IPS-15b (cell line): ENCODE results near the gene DNAI2.
A peak's percentile ranks its signal among the peaks of the same experiment; 100 is the strongest.
"Not testable (repeated sequence)": the region's sequence is repeated elsewhere in the genome, so short reads cannot be mapped to it uniquely, and the experiment has no call there.

ENCODE experiments used
- H3K27me3 ChIP-seq: one replicate; pipeline ENCODE4 v1.6.1; 2013; ENCODE audit warnings: low read length; ENCODE audit not compliant: control insufficient read depth, insufficient read depth
- H3K36me3 ChIP-seq: one replicate; pipeline ENCODE4 v1.6.1; 2013; ENCODE audit warnings: low read length; ENCODE audit not compliant: control insufficient read depth, insufficient read depth
- H3K4me1 ChIP-seq: one replicate; pipeline ENCODE4 v1.6.1; 2013; ENCODE audit warnings: mild to moderate bottlenecking, low read length; ENCODE audit not compliant: control insufficient read depth, insufficient read depth
- H3K4me3 ChIP-seq: one replicate; pipeline ENCODE4 v1.5.1; 2013; ENCODE audit warnings: low read depth, low read length
- H3K9ac ChIP-seq: one replicate; pipeline ENCODE4 v1.6.1; 2013; ENCODE audit warnings: low read depth, mild to moderate bottlenecking, low read length
- H3K9me3 ChIP-seq: one replicate; pipeline ENCODE4 v1.6.1; 2013; ENCODE audit warnings: mild to moderate bottlenecking, low read length; ENCODE audit not compliant: control insufficient read depth, insufficient read depth

DNAI2 gene

GRCh38 chr17:74267579-74267978 lies 6.5 kb upstream of the DNAI2 start:
- Histone ChIP-seq H3K9me3 (no peaks in the 10 kb centered on the region), H3K4me1 (peaks cover 4% of the 10 kb centered on the region), H3K27me3 (no peaks in the 10 kb centered on the region), H3K36me3 (peaks cover 2% of the 10 kb centered on the region), H3K4me3 (no peak overlapping the region), H3K9ac (no peak overlapping the region)

DNA sequence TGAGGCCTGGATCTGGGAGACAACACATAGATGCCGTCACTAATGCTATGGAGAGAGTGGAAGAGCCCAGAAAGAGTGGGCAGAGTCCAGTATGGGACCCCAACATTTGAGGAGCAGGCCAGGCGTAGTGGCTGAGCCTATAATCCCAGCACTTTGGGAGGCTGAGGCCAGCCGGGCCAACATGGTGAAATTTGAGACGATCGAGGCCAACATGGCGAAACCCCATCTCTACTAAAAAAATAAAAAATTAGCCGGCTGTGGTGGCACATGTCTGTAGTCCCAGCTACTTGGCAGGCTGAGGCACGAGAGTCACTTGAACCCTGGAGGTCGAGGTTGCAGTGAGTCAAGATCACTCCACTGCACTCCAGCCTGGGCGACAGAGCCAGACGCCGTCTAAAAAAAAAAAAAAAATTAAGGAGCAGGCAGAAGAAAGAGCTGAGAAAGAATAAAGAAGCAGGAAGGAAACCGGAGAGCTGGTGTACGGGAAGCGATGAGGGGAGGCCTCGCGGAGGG lies 6.0 kb upstream of the DNAI2 start:
- H3K36me3 ChIP-seq: peaks cover 2% of the 10 kb centered on the region
- H3K4me1 ChIP-seq: peaks cover 4% of the 10 kb centered on the region
- H3K27me3 ChIP-seq: no peaks in the 10 kb centered on the region
- no peak overlapping the region for H3K9ac ChIP-seq
- no peak overlapping the region for H3K4me3 ChIP-seq
- no peaks in the 10 kb centered on the region for H3K9me3 ChIP-seq

- Histone ChIP-seq H3K4me3 (no peak overlapping the region), H3K9me3 (no peaks in the 10 kb centered on the region), H3K36me3 (peaks cover 2% of the 10 kb centered on the region), H3K27me3 (no peaks in the 10 kb centered on the region), H3K4me1 (peaks cover 4% of the 10 kb centered on the region), H3K9ac (no peak overlapping the region)
Measured at GRCh38 chr17:74268558-74268957, 5.5 kb upstream of the DNAI2 start.

DNA sequence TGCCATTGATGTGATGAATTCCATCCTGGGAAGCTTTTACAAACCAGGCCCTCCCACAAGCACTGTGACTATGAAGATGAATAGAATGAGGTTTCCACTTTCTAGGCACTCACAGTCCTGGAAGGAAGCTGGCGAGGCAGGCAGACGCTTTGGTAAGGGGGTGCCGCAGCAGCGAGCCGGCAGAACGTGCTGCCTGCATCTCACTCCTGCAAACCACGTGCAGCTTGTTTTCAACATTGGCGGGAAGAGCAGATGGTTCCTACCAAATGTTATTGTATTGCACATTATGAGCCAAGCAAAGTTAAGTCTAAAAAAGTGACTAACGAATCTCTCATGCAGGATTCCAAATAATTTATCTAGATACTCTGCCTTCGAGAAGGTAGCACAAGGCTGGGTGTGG lies 3.7 kb upstream of the DNAI2 start:
- H3K27me3 ChIP-seq: peaks cover 10% of the 10 kb centered on the region
- no peak overlapping the region for H3K9ac ChIP-seq
- H3K4me3 ChIP-seq: no peak overlapping the region

DNA sequence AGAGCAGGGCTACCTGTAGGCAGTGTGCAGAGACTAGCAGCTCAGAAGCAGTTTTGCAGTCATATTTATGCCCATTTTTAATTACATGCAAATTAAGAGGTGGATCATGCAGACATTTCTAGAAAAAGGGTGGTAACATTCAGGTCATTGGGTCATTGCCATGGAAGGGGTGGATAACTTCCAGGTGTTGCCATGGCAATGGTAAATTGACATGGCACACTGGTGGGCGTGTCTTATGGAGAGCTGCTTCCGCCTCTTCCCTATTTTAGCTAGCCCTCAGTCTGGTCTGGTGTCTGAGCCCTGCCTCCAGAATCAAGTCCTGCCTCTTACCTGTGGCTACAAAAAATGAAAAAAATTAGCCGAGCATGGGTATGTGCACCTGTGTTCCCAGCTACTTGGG lies 2.8 kb upstream of the DNAI2 start:
- no peaks in the 10 kb centered on the region for H3K9me3 ChIP-seq
- peaks cover 2% of the 10 kb centered on the region for H3K36me3 ChIP-seq
- H3K4me3 ChIP-seq: no peak overlapping the region
- no peak overlapping the region for H3K9ac ChIP-seq
- peaks cover 12% of the 10 kb centered on the region for H3K27me3 ChIP-seq
- H3K4me1 ChIP-seq: peaks cover 4% of the 10 kb centered on the region

More for the DNA sequence above, 3.7 kb upstream of the DNAI2 start:
- H3K36me3 ChIP-seq: peaks cover 2% of the 10 kb centered on the region
- no peaks in the 10 kb centered on the region for H3K9me3 ChIP-seq
- H3K4me1 ChIP-seq: peaks cover 4% of the 10 kb centered on the region

DNA sequence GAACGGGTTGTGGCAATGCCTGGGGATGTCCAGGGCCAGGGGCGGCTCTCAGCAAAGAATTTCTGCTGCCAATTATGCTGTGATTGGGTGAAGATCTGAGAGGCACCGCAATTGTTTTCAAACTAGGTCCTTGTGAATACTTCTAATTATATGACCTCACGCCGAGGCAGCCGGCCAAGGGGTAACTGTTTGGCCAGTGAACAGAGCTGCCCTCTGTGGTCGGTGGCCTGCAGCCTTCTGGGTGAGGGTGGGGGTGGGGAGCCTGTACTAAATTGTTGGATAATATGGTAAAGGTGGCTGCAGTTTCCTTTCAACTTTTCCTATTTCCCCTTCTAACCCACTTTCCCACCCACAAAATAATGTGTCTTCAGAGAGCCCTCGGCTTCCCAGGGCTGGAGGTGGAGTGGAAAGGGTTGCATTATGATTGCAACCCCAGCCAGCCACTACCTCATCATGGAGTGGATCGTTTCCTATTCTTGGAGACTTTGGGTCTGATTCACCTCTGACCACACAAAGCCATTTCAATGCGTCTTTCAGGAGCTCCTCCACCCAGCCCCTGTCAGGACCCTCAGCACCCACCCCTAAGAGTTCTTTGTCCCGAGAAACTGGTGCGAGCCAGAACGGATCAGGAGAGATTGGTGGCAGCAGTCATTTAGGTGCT lies 2.0 kb upstream of the DNAI2 start:
- H3K9me3 ChIP-seq: no peaks in the 10 kb centered on the region
- no peak overlapping the region for H3K9ac ChIP-seq
- H3K36me3 ChIP-seq: peaks cover 2% of the 10 kb centered on the region
- peaks cover 12% of the 10 kb centered on the region for H3K27me3 ChIP-seq
- H3K4me1 ChIP-seq: peaks cover 4% of the 10 kb centered on the region
- H3K4me3 ChIP-seq: no peak overlapping the region

DNA sequence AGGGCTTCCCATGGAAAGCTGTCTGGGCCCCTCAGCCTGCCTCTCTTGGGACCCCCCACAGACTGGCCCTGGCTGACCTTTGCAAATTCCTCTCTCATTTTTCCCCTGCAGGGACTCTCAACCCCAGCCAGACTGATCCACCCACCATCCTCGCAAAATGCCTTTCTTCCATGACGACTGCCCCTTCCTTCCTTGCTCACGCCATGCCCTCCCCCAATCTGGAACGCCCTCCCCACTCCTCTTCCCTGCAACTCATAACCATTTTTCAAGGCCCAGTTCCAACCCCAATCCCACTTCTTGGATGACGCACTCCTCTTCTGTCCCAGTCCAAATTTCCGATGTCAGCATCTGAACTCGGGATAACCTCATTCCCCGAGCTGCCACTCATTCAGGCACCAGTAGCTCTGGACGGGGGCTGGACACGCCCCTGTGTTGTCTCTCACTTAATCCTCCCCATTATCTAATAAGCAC lies 1.3 kb upstream of the DNAI2 start:
- Histone ChIP-seq H3K36me3 (no peaks in the 10 kb centered on the region), H3K4me1 (peaks cover 4% of the 10 kb centered on the region), H3K27me3 (peaks cover 12% of the 10 kb centered on the region), H3K4me3 (no peak overlapping the region), H3K9ac (no peak overlapping the region), H3K9me3 (no peaks in the 10 kb centered on the region)

DNA sequence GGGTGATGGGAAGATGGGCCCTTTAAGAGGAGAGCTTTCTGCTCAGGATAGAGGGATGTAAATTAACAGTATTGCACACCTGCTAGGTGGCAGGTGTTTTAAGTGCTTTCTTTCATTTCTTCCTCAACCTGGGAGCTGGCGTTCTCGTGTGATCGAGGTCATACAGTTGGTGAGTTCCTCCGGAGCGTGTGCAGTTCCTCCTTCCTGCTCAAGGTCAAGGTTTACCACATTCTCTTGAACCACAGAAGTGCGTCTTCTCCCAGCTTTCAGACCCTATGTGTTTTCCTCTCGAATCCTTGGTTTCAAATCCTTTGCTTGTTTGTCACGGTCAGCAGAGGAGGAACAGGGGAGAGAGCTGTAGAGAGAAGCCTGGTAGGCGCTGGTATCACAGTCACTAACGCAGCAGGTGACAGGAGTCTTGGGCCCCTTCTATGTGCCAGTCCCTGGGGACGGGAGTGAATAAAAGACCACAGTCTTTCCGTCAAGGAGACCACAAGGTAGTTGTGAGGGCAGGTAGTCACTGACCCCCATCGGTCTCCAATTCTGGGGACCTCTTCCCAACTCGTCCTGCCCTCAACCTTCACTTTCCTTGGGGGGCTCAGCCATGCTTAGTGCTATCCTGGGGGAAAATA lies 791 bp downstream of the DNAI2 start:
- H3K9me3 ChIP-seq: no peaks in the 10 kb centered on the region
- H3K9ac ChIP-seq: no peak overlapping the region
- peak overlapping the region; percentile 40 for H3K4me3 ChIP-seq
- H3K4me1 ChIP-seq: peaks cover 4% of the 10 kb centered on the region
- H3K27me3 ChIP-seq: peaks cover 12% of the 10 kb centered on the region
- H3K36me3 ChIP-seq: no peaks in the 10 kb centered on the region

DNA sequence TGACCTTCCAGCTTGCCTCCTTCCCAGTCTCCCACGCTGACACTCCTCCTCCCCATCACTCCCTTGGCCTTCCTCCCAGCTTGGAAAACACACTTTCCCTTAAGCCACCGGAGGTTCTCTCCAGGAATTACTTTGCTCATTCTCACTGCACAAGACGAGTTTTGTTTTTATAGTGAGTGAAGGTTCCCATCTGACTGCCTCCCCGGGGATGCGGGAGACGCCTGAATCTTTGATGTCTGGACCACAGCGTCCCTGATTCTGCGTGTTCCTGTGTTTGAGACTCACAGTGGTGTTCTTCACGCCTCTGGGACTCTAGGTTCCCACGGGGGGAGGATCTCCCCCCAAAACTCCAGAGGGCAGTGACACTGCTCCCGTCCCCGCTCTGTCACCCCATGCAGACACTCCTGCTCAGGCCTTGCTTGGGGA lies 2.0 kb downstream of the DNAI2 start:
- H3K36me3 ChIP-seq: no peaks in the 10 kb centered on the region
- H3K4me3 ChIP-seq: no peak overlapping the region
- H3K4me1 ChIP-seq: peaks cover 4% of the 10 kb centered on the region
- H3K9me3 ChIP-seq: no peaks in the 10 kb centered on the region
- H3K27me3 ChIP-seq: peaks cover 12% of the 10 kb centered on the region
- H3K9ac ChIP-seq: no peak overlapping the region

DNA sequence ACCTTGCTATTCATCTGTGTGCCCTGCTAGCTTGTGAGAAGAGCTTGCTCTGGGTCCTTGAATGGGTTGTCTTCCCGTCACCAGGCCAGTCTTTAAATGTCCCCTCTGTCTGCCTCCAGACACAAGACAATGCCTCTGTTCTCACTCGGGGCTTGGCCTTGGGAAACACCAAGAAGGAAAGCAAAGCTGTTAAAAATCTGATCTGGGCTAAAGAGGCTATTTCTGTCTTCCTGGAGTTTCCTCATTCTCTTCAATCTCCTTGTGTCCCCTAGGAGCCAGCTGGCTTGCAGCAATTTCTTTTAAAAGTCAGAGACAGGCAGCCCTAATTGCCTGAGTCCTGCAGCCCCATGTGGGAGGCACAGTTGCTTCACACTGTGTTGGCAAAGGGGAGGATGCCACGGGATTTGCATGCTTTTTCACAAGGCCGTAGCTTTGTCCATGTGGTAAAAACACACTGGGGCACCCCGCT lies 2.5 kb downstream of the DNAI2 start:
- Histone ChIP-seq H3K27me3 (peaks cover 12% of the 10 kb centered on the region), H3K4me1 (peaks cover 4% of the 10 kb centered on the region), H3K9me3 (no peaks in the 10 kb centered on the region), H3K36me3 (no peaks in the 10 kb centered on the region), H3K9ac (no peak overlapping the region), H3K4me3 (no peak overlapping the region)

GRCh38 chr17:74277935-74278334 lies 3.9 kb downstream of the DNAI2 start:
- no peak overlapping the region for H3K9ac ChIP-seq
- no peak overlapping the region for H3K4me3 ChIP-seq
- no peaks in the 10 kb centered on the region for H3K9me3 ChIP-seq
- H3K36me3 ChIP-seq: no peaks in the 10 kb centered on the region
- H3K4me1 ChIP-seq: no peaks in the 10 kb centered on the region
- H3K27me3 ChIP-seq: peaks cover 12% of the 10 kb centered on the region

DNA sequence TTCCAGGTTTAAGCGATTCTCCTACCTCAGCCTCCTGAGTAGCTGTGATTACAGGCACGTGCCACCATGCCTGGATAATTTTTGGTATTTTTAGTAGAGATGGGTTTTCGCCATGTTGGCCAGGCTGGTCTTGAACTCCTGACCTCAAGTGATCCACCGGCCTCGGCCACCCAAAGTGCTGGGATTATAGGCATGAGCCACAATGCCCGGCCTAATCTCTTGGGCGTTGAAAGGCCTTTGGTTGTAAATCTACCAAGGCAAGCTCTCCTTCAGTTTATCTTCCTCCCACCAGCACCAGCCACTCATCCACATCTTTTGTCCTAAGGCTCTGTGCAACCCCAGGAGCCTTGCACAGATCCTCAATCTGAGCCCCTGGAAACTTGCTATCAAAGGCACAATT lies 5.6 kb downstream of the DNAI2 start:
- H3K4me3 ChIP-seq, H3K4me1 ChIP-seq, H3K36me3 ChIP-seq, H3K27me3 ChIP-seq, H3K9ac ChIP-seq, H3K9me3 ChIP-seq: not testable (repeated sequence)
